RWPE1 (cell line): Measurements from ENCODE around the gene TEX19.
"Not testable (repeated sequence)": the region's sequence is repeated elsewhere in the genome, so short reads cannot be mapped to it uniquely, and the experiment has no call there.

Experiments
- CTCF ChIA-PET: fragments of 350-600 bp; sonication (Branson Sonifier 250); formaldehyde crosslinking; extraction: SDS; loops from one replicate; lab custom pipeline; 2021; lab: Yijun Ruan, JAX
- POLR2A ChIA-PET: fragments of 400-600 bp; formaldehyde crosslinking; extraction: SDS; loops from one replicate; lab custom pipeline; 2020; ENCODE audit warnings: antibody characterized with exemption; ENCODE audit not compliant: low non-redundant PET; lab: Yijun Ruan, JAX
- DNase-seq: peaks from one replicate; pipeline ENCODE4 v3.0.0; 2012; ENCODE audit warnings: low spot score
- H3K27ac ChIP-seq: fragments of 450-650 bp; 2 replicates; pipeline ENCODE4 v1.5.1; 2017
- CTCF ChIP-seq: fragments of 450-650 bp; conservative IDR thresholded peaks from 2 replicates; pipeline ENCODE4 v1.5.1; 2017; ENCODE audit warnings: low read depth, mild to moderate bottlenecking

The TEX19 gene

GRCh38 chr17:82354804-82355308, 4.2 kb upstream of the TEX19 start:
- no peak for TF ChIP-seq CTCF
- ChIA-PET CTCF (no interaction called here), POLR2A (no interaction called here)
- H3K27ac ChIP-seq: peak overlapping the region; percentile 67
- no peak for DNase-seq

GRCh38 chr17:82355770-82356427, 3.1 kb upstream of the TEX19 start:
- TF ChIP-seq CTCF: no peak
- POLR2A ChIA-PET: interaction anchor here (0.6 kb wide), 1 partner anchor 22 kb away, joined by 3 read pairs; the partner anchor contains the start of gene SECTM1
- DNase-seq: peak; percentile 83
- H3K27ac ChIP-seq: peak overlapping the region; percentile 67
- CTCF ChIA-PET: interaction anchor here (0.6 to 1.5 kb wide), 3 partner anchors 15 to 410 kb away, joined by 3 to 5 read pairs (median 3); no protein-coding TSS in a partner anchor

GRCh38 chr17:82356845-82357355, 2.1 kb upstream of the TEX19 start:
- CTCF ChIA-PET: interaction anchor here (0.8 to 1.5 kb wide), 2 partner anchors 57 to 409 kb away, joined by 3 read pairs; no protein-coding TSS in a partner anchor
- DNase-seq: no peak
- POLR2A ChIA-PET: interaction anchor here (0.6 kb wide), 1 partner anchor 23 kb away, joined by 3 read pairs; the partner anchor contains the start of gene SECTM1
- H3K27ac ChIP-seq: peak overlapping the region; percentile 67
- TF ChIP-seq CTCF: no peak

- no peak overlapping the region for H3K27ac ChIP-seq
- no peak for TF ChIP-seq CTCF
- ChIA-PET CTCF (interaction anchor here (0.6 to 0.9 kb wide), 2 partner anchors 12 to 179 kb away, joined by 3 read pairs; no protein-coding TSS in a partner anchor), POLR2A (no interaction called here)
- no peak for DNase-seq
Measured at GRCh38 chr17:82357394-82357793, 1.7 kb upstream of the TEX19 start.

GRCh38 chr17:82359451-82360074, 516 bp downstream of the TEX19 start:
- POLR2A ChIA-PET, H3K27ac ChIP-seq, DNase-seq: not testable (repeated sequence)
- CTCF ChIA-PET: interaction anchor here (0.7 kb wide), 1 partner anchor 454 kb away, joined by 3 read pairs; no protein-coding TSS in a partner anchor

GRCh38 chr17:82361885-82362633, 3.0 kb downstream of the TEX19 start:
- DNase-seq: no peak
- TF ChIP-seq CTCF: no peak
- ChIA-PET POLR2A (no interaction called here), CTCF (interaction anchor here (0.6 to 1.4 kb wide), 3 partner anchors 9 to 62 kb away, joined by 3 to 5 read pairs (median 4); no protein-coding TSS in a partner anchor)
- no peak overlapping the region for H3K27ac ChIP-seq
